GM19035 (cell line): ENCODE measurements around the gene AIMP1.
"Not testable (repeated sequence)": the region's sequence is repeated elsewhere in the genome, so short reads cannot be mapped to it uniquely, and the experiment has no call there.

Experiments used
- ATAC-seq: cut with Tn5 transposase; IDR thresholded peaks from one replicate; pipeline ENCODE4 v1.9.1; 2021; ENCODE audit not compliant: unreplicated experiment

AIMP1 gene

DNA sequence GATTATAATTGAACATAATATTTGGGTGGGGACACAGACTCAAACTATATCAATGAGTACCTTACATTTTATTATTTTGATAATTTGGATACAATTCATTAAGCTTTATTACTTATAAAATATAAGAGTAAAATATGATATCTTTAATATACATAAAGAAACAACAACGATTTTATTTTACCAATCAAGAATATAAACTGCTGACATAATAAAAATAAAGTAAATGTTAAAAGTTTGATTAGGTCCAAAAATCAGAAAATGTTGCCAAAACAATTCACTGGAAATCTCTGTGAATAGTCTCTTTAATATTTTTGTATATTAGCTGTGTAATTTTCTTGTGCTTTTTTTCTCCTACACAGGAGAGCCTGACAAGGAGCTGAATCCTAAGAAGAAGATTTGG is 30.8 kb downstream of the AIMP1 start:
- ATAC-seq: no peak

DNA sequence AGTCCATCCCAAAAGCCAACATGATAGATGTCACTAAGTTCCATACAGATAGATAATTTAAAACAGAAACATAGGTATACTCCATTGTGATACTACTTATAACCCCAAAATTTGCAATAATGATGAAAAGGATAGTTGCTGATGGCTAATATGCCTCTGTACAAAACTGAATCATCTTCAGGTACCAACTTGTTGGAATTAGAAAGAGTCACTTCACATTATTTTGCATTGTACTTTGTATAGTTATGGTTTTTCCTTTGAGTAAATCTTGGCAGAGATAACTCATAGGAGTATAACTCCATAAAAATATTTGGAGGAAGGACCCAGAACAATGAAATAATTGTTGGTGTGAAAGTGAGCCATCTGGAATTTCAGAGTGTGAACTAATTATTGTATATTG is 34.7 kb downstream of the AIMP1 start:
- ATAC-seq: no peak

DNA sequence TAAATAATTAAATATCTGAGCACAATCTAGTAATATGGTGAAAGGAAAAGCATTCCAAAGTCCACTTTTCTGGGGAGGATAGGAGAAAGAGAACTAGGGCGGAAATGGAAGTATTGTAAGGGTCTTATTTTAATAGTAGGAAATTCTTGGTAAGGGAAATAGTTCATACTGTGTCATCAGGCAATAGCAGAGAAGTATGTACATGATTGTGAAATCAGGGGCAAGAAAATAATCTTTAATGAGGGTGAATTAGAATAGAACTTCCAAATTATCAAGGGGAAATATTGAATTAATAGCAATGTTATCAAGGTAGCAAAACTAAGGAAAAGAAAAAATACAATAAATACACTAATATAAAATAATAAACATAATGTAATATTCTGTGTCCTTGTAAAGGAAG is 37.4 kb downstream of the AIMP1 start:
- no peak for ATAC-seq

DNA sequence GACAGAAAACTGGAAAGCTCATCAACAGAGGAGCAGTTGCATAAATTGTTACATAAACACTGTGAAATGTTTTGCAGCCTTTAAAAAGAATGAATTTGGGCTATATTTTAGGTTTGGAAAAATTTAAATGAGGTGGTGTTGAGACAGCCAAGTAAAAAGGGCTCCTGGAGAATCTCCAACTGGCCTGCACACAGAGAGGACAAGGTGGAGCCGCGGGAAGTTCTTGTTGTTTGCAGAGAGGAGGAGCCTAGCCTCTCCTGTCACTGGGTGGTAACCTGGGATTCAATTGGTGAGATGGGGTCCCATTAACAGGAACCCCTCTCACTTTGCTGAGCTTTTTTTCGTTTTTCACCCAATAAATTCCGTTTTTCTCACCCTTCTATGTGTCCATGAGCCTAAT is 38.8 kb downstream of the AIMP1 start:
- ATAC-seq: no peak

DNA sequence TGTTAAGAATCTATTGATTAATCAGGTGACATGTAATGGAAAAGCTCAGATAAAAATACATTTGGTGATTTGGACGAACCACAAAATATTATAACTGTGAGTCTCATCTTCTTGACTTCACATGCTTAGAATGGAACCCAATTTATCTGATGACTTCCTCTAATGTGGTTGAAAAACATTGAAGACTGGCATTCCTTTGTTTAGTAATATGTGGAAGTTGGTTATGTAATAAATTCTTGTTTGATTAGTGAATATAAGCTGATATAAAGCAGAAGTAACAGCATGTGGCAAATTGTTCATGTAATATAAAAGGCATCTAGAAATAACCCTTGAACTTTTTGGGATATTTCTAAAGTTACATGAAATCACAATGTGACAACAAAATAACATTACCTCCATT is 42.5 kb downstream of the AIMP1 start:
- no peak for ATAC-seq

DNA sequence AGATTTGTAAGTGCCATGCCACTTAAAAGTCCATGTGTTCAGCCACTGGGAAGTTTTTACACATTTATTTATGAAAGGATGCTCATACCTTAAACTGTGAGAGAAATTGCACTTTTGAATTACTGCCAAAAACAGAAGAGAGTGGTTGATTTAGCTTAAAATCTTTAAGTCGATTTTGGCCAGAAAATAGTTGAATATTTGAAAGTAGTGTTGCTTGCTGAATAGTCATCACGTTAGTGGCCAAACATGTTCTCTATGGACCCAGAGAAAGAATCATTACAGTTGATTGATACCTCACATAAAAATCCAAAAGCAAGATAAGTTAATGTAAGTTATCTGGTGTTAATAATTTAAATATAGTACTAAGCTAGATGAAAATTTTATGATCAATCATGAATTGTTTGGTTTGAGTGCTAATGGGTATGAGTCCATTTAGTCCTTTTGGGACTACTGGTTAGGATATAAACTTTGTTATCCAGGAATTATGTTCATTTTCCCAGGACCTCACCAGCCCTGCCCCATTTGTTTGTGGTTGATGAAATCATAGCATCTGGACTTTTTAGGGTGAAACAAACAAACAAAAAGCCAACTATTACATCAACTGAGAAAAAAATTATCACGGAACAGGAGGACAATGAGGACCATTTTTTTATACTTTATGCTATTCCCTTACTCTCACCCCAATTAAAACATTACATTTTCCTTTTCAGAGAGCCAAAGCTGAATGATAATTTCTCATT is 45.9 kb downstream of the AIMP1 start:
- no peak for ATAC-seq

DNA sequence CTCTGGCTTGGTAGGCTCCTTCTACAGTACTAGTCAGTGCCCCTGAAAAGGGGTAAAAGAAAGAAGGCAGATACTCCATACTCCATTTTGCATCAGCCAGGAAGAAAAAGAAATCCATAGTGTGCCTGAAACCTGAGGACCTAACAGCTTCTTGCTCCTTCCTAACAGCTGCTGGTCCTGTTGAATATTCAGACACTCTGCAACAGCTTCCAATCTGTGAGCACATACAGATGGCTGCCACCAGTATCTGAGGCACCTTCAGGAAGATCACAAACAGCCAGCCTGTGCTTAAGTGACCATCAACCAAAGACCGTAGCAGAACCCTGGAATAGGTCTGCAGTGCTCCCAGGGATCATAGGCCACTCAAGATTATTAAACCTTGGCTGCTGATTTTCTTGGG is 47.9 kb downstream of the AIMP1 start:
- no peak for ATAC-seq

DNA sequence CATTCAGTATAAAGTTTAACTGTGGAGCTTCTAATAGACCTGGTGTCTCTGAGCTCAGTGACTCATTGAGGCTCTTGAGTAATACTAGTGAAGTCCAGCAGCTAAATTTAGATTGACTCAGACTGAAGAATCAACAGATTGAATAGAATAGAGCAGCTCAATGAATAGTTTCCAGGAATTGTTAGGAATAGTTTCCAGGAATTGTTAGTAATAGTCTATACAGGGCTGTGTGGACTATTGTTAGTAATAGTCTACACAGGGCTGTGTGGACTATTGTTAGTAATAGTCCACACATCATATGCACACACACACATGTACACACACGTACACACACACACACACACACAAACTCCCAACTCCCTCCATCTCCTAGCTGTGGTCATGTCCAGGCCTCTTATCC is 49.3 kb downstream of the AIMP1 start:
- ATAC-seq: no peak

DNA sequence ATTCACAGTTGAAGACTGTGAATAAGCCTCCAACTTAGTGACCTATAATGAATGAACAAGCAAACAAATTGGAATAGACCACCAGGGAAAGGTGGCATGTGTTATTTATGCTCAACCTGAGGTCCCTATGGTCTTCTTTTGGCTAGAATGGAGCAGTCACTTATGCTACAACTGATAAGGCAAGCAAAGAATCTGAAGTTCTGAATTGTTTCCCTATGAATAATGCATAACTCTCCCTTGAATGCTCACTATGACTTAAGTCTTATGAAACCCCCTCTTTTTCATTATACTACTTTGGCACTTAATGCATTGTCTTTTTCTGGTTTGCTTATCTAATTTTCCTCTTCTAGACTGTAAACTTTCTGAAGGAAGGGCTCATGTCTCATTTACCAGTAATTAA is 49.7 kb downstream of the AIMP1 start:
- ATAC-seq: no peak

DNA sequence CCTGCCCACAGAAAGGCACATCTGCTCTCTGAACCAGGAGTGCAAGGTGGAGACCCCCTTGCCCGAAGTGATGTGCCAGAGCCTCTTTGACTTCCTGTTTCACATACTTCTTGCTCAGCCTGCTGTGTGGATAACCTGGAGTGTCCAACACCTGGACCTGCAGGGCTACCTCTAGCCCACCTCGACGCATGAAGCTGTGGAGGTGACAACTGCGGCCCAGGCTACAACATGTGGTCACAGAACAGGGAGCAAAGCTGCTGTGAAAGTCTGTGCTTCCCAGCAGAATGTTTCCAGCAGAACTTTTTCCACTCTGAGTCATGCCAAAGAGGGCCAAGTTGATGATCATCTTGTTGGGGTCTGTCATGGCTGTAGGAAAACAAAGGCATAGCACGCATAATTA is 50.7 kb downstream of the AIMP1 start:
- no peak for ATAC-seq

DNA sequence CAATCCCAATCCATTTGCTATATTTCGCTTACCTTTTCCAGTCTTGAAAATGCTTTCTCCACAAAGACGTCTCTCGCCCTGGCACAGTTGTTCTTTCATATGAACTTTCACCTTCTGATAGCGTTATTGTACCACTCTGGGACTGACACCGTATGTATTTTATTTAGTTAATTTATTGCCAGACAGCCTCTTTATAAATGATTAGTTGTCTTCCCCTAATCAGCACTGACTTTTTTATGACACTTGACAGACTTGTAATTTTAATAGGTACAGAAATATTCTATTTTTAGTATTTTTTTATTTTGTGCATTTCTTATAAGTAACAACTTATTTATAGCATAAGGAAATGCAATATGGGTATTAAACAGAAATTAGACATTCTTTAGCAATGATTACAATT is 52.3 kb downstream of the AIMP1 start, which contains the start of gene GIMD1:
GIMD1 (minus strand) TSS at position 101 of the 400 bp plus-strand sequence. CDS start 1,343 bp downstream, outside the sequence.
- ATAC-seq: no peak

DNA sequence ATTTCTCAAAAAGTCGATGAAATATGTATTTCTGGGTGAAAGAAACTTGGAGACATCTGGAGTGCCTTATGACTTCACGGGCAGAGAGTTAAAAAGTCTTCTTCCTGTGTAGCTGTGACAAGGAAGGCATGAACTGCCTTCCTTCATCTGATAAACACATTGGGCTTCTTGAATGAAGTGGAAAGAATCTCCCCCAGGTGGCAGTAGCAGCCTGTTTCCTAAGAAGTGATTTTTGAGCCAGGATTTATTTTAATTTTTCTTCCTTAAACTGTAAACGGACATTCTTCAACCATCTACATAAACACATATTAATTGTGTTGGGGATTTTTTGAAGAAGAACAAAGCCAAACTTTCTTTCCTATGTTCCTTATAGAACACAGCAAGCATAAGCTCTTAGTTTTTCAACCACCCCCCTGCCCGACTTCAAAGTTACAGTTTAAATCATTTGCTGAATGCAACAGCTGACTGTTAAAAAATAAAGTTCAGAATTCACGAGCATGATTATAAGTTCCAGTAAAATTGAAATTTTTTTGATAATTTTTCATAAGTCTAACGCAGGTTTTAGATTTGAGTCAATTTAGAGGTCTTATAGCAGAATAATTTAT is 53.2 kb downstream of the AIMP1 start:
- ATAC-seq: peak; percentile 69

DNA sequence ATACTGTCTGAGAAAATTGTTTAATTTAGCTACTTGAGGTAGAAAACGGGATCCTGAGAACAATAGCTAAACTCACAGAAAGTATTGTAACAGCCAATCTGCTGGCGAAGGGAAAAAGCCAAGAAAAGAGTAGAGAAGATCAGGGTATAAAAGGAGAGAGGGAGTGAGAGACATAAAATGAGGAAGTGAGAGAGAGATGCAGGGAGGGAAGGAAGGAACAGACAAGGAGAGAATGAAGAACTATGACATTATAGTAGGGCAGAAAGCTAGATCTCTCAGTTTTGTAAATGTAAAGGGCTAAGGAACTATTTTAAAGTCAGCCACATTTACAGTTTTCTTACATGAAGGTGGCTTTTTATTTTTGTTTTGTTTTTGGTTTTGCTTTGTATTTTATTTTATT is 53.9 kb downstream of the AIMP1 start:
- ATAC-seq: no peak

DNA sequence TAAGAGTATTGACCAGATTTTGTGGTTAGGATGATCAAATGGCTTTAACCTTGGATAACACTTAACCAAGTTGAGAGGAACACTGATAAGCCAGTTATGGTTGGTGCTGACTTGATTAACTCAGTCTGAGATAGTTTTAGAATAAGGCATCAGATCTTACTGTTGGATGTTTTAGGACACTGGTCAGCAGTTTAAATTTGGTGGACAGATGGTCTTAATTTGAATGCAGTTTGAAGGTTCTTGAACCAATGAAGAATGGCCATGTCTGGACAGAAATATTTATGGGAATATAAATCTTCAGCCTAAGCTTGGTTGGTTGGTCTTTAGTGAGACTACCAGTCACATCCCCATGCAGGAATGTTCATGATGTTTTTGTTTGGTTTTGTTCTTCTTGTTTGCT is 54.8 kb downstream of the AIMP1 start:
- no peak for ATAC-seq

DNA sequence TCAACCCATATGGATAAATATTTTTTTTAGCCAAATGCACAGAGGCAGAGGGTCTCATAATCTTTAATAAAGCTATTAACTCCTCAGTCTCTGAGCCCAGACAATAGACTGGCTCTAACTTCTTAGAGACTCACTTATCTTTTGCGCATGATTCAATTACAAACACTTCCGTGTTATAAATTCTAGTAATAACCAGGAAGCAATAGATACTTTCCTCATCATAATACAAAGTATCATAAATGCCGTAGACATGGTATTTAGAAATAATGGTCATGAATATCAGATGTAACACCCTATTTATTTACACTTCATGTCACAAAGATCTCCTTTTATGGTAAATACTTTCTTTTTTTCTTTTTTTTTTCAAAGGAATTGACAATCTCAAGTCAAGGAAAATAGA is 56.7 kb downstream of the AIMP1 start:
- ATAC-seq: no peak

DNA sequence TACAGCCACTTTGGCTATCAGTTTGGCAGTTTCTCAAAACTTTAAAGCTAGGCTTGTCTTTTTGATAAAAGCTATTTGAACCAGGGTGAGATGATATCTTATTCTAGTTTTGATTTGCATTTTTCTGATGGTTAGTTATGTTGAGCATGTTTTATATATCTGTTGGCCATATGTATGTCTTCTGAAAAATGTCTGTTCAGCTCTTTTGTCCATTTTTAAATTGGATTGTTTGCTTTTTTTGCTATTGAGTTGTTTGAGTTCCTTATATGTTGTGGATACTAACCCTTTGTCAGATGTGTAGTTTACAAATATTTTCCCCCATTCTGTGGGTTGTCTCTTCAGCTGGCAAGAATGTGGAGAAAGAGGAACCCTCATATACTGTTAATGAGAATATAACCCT is 63.8 kb downstream of the AIMP1 start:
- ATAC-seq: no peak

DNA sequence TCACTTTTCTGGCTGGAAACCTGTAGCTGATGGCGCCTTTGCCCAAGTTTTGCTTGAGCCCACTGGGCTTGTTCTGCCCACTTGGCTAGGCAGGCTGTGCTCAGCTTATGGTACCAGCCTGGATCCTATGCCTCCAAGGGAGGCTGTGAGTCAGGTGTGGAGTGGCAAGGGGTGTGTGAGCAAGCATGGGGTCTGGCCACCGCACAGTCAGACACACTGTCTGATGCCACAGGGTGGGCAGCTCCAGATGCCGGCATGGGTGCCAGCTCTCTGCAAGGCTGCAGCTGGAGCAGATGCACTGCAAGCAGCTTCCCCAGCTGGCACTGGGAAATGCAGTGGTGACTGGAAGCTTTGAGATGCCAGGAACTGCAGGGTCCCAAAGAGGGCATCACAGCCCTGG is 68.5 kb downstream of the AIMP1 start:
- ATAC-seq: no peak

DNA sequence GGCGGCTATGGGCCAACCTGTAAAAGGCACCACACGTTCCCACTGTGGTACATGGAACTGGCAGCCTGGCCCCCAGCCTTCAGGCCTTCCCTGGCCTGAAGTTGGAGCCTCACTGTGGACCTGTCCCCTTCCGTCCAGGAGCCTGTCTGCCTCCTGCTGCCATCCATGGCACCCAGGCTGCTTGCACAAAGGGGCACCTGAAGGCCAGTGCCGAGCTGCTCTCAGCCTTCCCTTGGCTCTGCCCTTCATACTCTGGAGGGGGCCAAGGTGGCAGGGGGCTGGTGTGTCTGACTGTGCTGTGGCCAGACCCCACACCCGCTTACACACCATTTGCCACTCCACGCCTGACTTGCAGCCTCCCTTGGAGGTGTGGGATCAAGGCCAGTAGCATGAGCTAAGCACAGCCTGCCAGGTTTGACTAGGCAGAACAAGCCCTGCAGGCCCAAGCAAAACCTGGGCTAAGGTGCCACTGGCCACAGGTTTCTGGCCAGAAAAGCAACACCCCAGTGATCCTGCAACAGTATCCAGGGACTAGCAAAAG is 69.6 kb downstream of the AIMP1 start:
- ATAC-seq: no peak

DNA sequence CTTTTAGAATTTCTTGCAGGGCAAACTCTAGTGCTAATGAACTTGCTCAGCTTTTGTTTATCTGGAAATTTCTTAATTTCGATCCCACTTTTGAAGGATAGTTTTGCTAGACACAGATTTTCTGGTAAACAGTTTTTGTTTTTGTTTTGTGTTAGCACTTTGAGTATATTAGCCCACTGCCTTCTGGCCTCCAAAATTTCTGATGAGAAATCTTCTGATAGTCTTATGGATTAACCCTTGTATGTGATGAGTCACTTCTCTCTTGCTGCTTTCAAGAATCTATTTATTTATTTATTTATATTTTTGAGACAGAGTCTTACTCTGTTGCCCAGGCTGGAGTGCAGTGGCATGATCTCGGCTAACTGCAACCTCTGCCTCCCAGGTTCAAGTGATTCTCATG is 79.2 kb downstream of the AIMP1 start:
- ATAC-seq: no peak

DNA sequence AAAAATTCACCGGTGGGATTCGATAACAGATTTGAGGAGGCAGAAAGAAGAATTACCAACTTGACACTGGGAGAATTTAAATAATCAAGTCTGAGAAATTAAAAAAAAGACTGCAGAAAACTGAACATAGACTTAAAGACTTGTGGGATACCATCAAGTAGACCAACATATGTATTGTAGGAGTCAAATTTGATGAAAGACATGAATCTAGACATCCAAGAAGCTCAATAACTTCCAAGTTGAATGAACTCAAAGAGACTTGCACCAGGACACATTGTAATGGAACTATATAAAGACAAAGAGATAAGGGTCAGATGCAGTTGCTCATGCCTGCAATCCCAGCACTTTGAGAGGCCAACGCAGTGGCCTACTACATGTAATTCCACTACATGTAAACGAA is 82.5 kb downstream of the AIMP1 start:
- not testable (repeated sequence) for ATAC-seq
